Measurements from ENCODE around the gene TSHZ2. TPM values are rescaled to one million over a fixed set of nuclear protein-coding genes. Genes with fewer than 3 reads are reported as not detected.

TSHZ2 gene
- total and polyA plus RNA-seq, 2 of the 4 experiments (the other 2 are of a cell fraction) = under 0.01 to 0.02 TPM

GRCh38 chr20:52993076-52993475, 20.9 kb downstream of the TSHZ2 start:
- Histone ChIP-seq H3K14ac (replicated peaks; ENCODE audit: low read depth, low read length) (no peak overlapping the region), H2BK15ac (ENCODE audit: low read depth, low read length) (no peak overlapping the region), H3K36me3 (ENCODE audit: control insufficient read depth, insufficient read depth, low read length) (no peaks in the 10 kb centered on the region), H4K20me1 (ENCODE audit: insufficient read depth, low read length) (no peaks in the 10 kb centered on the region), H3K4me3 (ENCODE audit: insufficient read depth, low read depth, low read length) (no peak overlapping the region), H4K91ac (ENCODE audit: insufficient read depth, low read depth, low read length) (no peak overlapping the region), H2AFZ (replicated peaks; ENCODE audit: low read length, poor library complexity) (no peak overlapping the region), H3K18ac (ENCODE audit: low read depth, low read length) (no peak overlapping the region), H3K9me1 (ENCODE audit: insufficient read depth, low read length) (no peaks in the 10 kb centered on the region), H3K27me3 (ENCODE audit: control insufficient read depth, insufficient read depth, low read length) (no peaks in the 10 kb centered on the region), H3K23ac (ENCODE audit: low read depth, low read length) (no peak overlapping the region), H3K79me1 (ENCODE audit: low read depth in 1 of 2, low read length in 2 of 2) (no peaks in the 10 kb centered on the region), H2AK9ac (replicated peaks; ENCODE audit: low read depth, low read length, poor library complexity) (no peak overlapping the region), H4K5ac (ENCODE audit: low read depth, low read length) (no peak overlapping the region), H3K27ac (ENCODE audit: insufficient read depth, low read length) (no peak overlapping the region), H3K9me3 (ENCODE audit: control insufficient read depth, insufficient read depth, low read length) (0 out of 2 replicates have a peak, but pooled peaks cover 2% of the 10 kb centered on the region), H3K4ac (ENCODE audit: low read depth, low read length) (no peak overlapping the region), H3K4me1 (ENCODE audit: control insufficient read depth, insufficient read depth, low read length) (no peaks in the 10 kb centered on the region), H3K9ac (ENCODE audit: low read depth, low read length) (no peak overlapping the region), H3K56ac (ENCODE audit: extremely low read depth, insufficient read depth, low read length) (no peak overlapping the region), H2BK5ac (ENCODE audit: low read depth, low read length, poor library complexity, severe bottlenecking) (no peak overlapping the region), H2AK5ac (ENCODE audit: low read depth, low read length) (no peak overlapping the region), H3K4me2 (ENCODE audit: low read depth, low read length) (no peak overlapping the region), H4K8ac (ENCODE audit: low read depth in 2 of 2, low read length in 2 of 2) (no peak overlapping the region), H2BK120ac (ENCODE audit: low read depth, low read length) (no peak overlapping the region), H2BK20ac (ENCODE audit: low read depth, low read length) (no peak overlapping the region)
- no TSS peak for BruUV-seq (replicated peaks)
- CTCF ChIA-PET = no interaction called here
- WGBS, 2 experiments (ENCODE audit: extremely low coverage in 2 of 2, insufficient read length in 1 of 2) = no CpG with 5 or more reads among the region's 3 CpGs
- intact Hi-C loops (cut with micrococcal nuclease) (no loop called here), in situ Hi-C loops (cut with MboI; ENCODE audit: low sequenced_read_pairs) (no loop called here), dilution Hi-C loops (cut with HindIII; ENCODE audit: low sequenced_read_pairs, unreplicated experiment) (no loop called here)
- ATAC-seq (ENCODE audit: low read depth) = no peak
- POLR2A ChIA-PET (ENCODE audit: unreplicated experiment) = no interaction called here
- DNase-seq = no peak
- TF ChIP-seq MAFK (IDR thresholded peaks at IDR 0.05; ENCODE audit: low read depth, low read length) (no peak), CTCF (conservative IDR thresholded peaks at IDR 0.05; ENCODE audit: low read depth, low read length) (no peak), RCOR1 (IDR thresholded peaks at IDR 0.05; ENCODE audit: insufficient replicate concordance, low read length) (no peak), POLR2A (IDR thresholded peaks at IDR 0.05; ENCODE audit: low read depth, low read length) (no peak), USF2 (IDR thresholded peaks at IDR 0.05; ENCODE audit: low read depth, low read length) (no peak), BHLHE40 (IDR thresholded peaks at IDR 0.05; ENCODE audit: low read depth, low read length) (no peak), NFE2L2 (IDR thresholded peaks at IDR 0.05; ENCODE audit: low read depth, low read length) (no peak), RFX5 (IDR thresholded peaks at IDR 0.05; ENCODE audit: low read depth, low read length) (no peak), CEBPB (IDR thresholded peaks at IDR 0.05; ENCODE audit: low read depth, low read length) (no peak)

Data from IMR-90 (cell line).